Esophagus muscularis mucosa (tissue), 4 donors: ENCODE measurements around the gene MAML3. TPM values are rescaled to one million over a fixed set of nuclear protein-coding genes. Genes with fewer than 3 reads are reported as not detected.

Experiments
- DNase-seq: peaks from one replicate; pipeline ENCODE4 v3.0.0-alpha.2; 2017; ENCODE audit errors: extremely low spot score
- H3K27ac ChIP-seq, 4 donors: fragments of 200-600 bp; sonication (generic); replicated peaks in 1 of 4; 1 replicate in 3 of 4; 2 replicates in 1 of 4; pipeline ENCODE4 v1.5.1; 2016 to 2019; ENCODE audit warnings: mild to moderate bottlenecking in 1 of 4
- H3K27me3 ChIP-seq, 4 donors: fragments of 200-600 bp; sonication (generic); one replicate each; pipeline versions ENCODE4 v1.5.1 to v1.6.0; 2016 to 2019
- H3K36me3 ChIP-seq, 4 donors: fragments of 200-600 bp; sonication (generic); one replicate each; pipeline ENCODE4 v1.5.1; 2016 to 2019
- H3K4me1 ChIP-seq, 4 donors: fragments of 200-600 bp; sonication (generic); one replicate each; pipeline ENCODE4 v1.5.1; 2016 to 2019
- H3K4me3 ChIP-seq, 4 donors: fragments of 200-600 bp; sonication (generic); 1 replicate in 2 of 4; 2 replicates in 2 of 4; pipeline ENCODE4 v1.5.1; 2016 to 2019; ENCODE audit warnings: mild to moderate bottlenecking in 4 of 4, moderate library complexity in 1 of 4
- H3K9me3 ChIP-seq, 4 donors: fragments of 200-600 bp; sonication (generic); 1 replicate in 3 of 4; 2 replicates in 1 of 4; pipeline ENCODE4 v1.5.1; 2016 to 2019
- CTCF ChIP-seq, 3 experiments: fragments of 200-600 bp in 2 of 3; fragments of 450-650 bp in 1 of 3; sonication (generic) in 2 of 3; IDR thresholded peaks; one replicate each; pipeline ENCODE4 v1.5.1; 2017 to 2019; ENCODE audit warnings: antibody characterized with exemption in 3 of 3, mild to moderate bottlenecking in 2 of 3, moderate library complexity in 1 of 3
- EP300 ChIP-seq: sonication (generic); formaldehyde crosslinking; IDR thresholded peaks from one replicate; pipeline ENCODE4 v1.6.1; 2017; ENCODE audit warnings: antibody characterized with exemption
- POLR2A ChIP-seq: fragments of 450-650 bp; IDR thresholded peaks from one replicate; pipeline ENCODE4 v1.6.1; 2017; ENCODE audit warnings: antibody characterized with exemption, moderate library complexity, mild to moderate bottlenecking, low read depth
- POLR2AphosphoS5 ChIP-seq, 2 donors: sonication (generic); formaldehyde crosslinking; IDR thresholded peaks; one replicate each; pipeline ENCODE4 v1.6.1; 2017; ENCODE audit warnings: antibody characterized with exemption in 2 of 2
- WGBS: methylation state at CpG from one replicate; pipeline ENCODE4 v1.1.5; 2018; 5-methylcytosine and 5-hydroxymethylcytosine counted together
- intact Hi-C: fragments of 100-400 bp; cut with DNase I; formaldehyde crosslinking; loops from one replicate; pipeline ENCODE4 v1.15.1; 2023
- total RNA-seq, 4 donors: library from RNA; depleted of rRNA; stranded (reverse); fragments of >200 nt; gene quantifications; one replicate each; pipeline versions ENCODE4 v1.1.0 to v1.2.1, GENCODE V29; 2016

MAML3 gene
- total RNA-seq, 4 donors from 2014 or later, result 5.0 to 8.7 (median 7.1) TPM

GRCh38 chr4:139669335-139669734 is 484.6 kb downstream of the MAML3 start:
- TF ChIP-seq POLR2AphosphoS5 (IDR thresholded peaks at IDR 0.05), result no peak
- intact Hi-C loops, result loop anchor here (5.0 to 10.0 kb wide), 2 partner anchors 63 to 485 kb away; partner anchors contain the start of gene MAML3
- no peak overlapping the region for H3K27ac ChIP-seq
- H3K36me3 ChIP-seq, result peaks cover 0 to 15% (median 3%) of the 10 kb centered on the region in 4 donors
- DNase-seq, result no peak
- WGBS, result 78% methylated on average over 6 of the region's 6 CpGs
- no peak overlapping the region for H3K4me3 ChIP-seq
- H3K27me3 ChIP-seq, result no peaks in the 10 kb centered on the region
- H3K9me3 ChIP-seq, result no peaks in the 10 kb centered on the region
- peaks cover 23 to 41% (median 31%) of the 10 kb centered on the region in 4 donors for H3K4me1 ChIP-seq

GRCh38 chr4:139668658-139669201 is 485.3 kb downstream of the MAML3 start:
- no peak overlapping the region for H3K27ac ChIP-seq
- no peaks in the 10 kb centered on the region for H3K27me3 ChIP-seq
- H3K36me3 ChIP-seq, result peaks cover 0 to 15% (median 3%) of the 10 kb centered on the region in 4 donors
- WGBS, result 87% methylated on average over 4 of the region's 4 CpGs
- no peak overlapping the region for H3K4me3 ChIP-seq
- peaks cover 23 to 43% (median 31%) of the 10 kb centered on the region in 4 donors for H3K4me1 ChIP-seq
- intact Hi-C loops, result loop anchor here (5.0 to 10.0 kb wide), 2 partner anchors 64 to 486 kb away; partner anchors contain the start of gene MAML3
- no peak for DNase-seq
- TF ChIP-seq CTCF (IDR thresholded peaks at IDR 0.05) (no peak), POLR2AphosphoS5 (IDR thresholded peaks at IDR 0.05) (no peak), POLR2A (no peak), EP300 (no peak)
- no peaks in the 10 kb centered on the region for H3K9me3 ChIP-seq

GRCh38 chr4:139668036-139668435 is 485.9 kb downstream of the MAML3 start:
- 69% methylated on average over 2 of the region's 2 CpGs for WGBS
- intact Hi-C loops, result loop anchor here (5.0 to 10.0 kb wide), 2 partner anchors 64 to 487 kb away; partner anchors contain the start of gene MAML3
- H3K36me3 ChIP-seq, result peaks cover 0 to 9% (median 3%) of the 10 kb centered on the region in 4 donors
- no peak for DNase-seq
- no peak overlapping the region for H3K4me3 ChIP-seq
- H3K27me3 ChIP-seq, result no peaks in the 10 kb centered on the region
- peaks cover 23 to 43% (median 31%) of the 10 kb centered on the region in 4 donors for H3K4me1 ChIP-seq
- TF ChIP-seq CTCF (IDR thresholded peaks at IDR 0.05) (no peak), POLR2A (no peak), EP300 (no peak), POLR2AphosphoS5 (IDR thresholded peaks at IDR 0.05) (no peak)
- H3K27ac ChIP-seq, result no peak overlapping the region
- H3K9me3 ChIP-seq, result no peaks in the 10 kb centered on the region

Other genes with a start within 250 kb of the MAML3 start
- 10 to 100 TPM; 39.8 to 64.4 (median 55.0) TPM for gene SCOC, start 219.5 kb upstream of the MAML3 start, total RNA-seq